Erythroblast (primary cell): ENCODE results near the gene P2RX6.

Experiments
- GATA1 ChIP-seq: IDR thresholded peaks from 2 replicates; pipeline ENCODE4 v1.6.1; 2011; ENCODE audit warnings: low read depth, mild to moderate bottlenecking, control low read depth, low read length, moderate library complexity
- POLR2A ChIP-seq: IDR thresholded peaks from 2 replicates; pipeline ENCODE4 v1.6.1; 2011; ENCODE audit warnings: mild to moderate bottlenecking, low read length

GRCh38 chr22:21020802-21021429 lies 6.0 kb downstream of the P2RX6 start:
- no peak for TF ChIP-seq POLR2A
- no peak for TF ChIP-seq GATA1
